B cell (primary cell): ENCODE measurements around the gene OTULIN. TPM values are rescaled to one million over a fixed set of nuclear protein-coding genes. Genes with fewer than 3 reads are reported as not detected.

ENCODE experiments used
- ATAC-seq: fragments of 200-7000 bp; cut with Tn5 transposase; one replicate; pipeline ENCODE4 v1.10.0; 2021; ENCODE audit warnings: low read depth, mild to moderate bottlenecking, moderate number of reproducible peaks, moderate library complexity
- CTCF ChIA-PET: fragments of 350-600 bp; sonication (Branson Sonifier 250); formaldehyde crosslinking; loops from one replicate; lab custom pipeline; 2021; ENCODE audit warnings: antibody characterized with exemption, inconsistent platforms; lab: Charles Lee
- POLR2A ChIA-PET: fragments of 350-600 bp; sonication (Branson Sonifier 250); formaldehyde crosslinking; loops from one replicate; lab custom pipeline; 2021; ENCODE audit warnings: antibody characterized with exemption; lab: Charles Lee
- DNase-seq: peaks from one replicate; pipeline ENCODE4 v3.0.0; 2013
- H2AFZ ChIP-seq: 2 replicates; pipeline ENCODE4 v1.6.1; 2012; ENCODE audit warnings: mild to moderate bottlenecking, low read depth, low read length; ENCODE audit not compliant: insufficient read depth, poor library complexity, severe bottlenecking
- H3K27ac ChIP-seq, 2 donors: 1 replicate in 1 of 2; 2 replicates in 1 of 2; pipeline ENCODE4 v1.5.1; 2012 to 2013; ENCODE audit warnings: low read length in 2 of 2, mild to moderate bottlenecking in 2 of 2, moderate library complexity in 1 of 2
- H3K27me3 ChIP-seq, 4 experiments: fragments of 200-600 bp in 1 of 4; sonication (generic) in 1 of 4; replicated peaks in 1 of 4; 1 replicate in 2 of 4; 2 replicates in 2 of 4; pipeline versions ENCODE4 v1.6.1 to v1.7.0; 2013 to 2016; ENCODE audit warnings: low read length in 3 of 4, mild to moderate bottlenecking in 2 of 4, mixed read lengths in 1 of 4, moderate library complexity in 1 of 4; ENCODE audit not compliant: insufficient read depth in 4 of 4, control insufficient read depth in 3 of 4; ENCODE audit errors: control extremely low read depth in 1 of 4
- H3K36me3 ChIP-seq, 2 experiments: replicated peaks in 1 of 2; 1 replicate in 1 of 2; 2 replicates in 1 of 2; pipeline versions ENCODE4 v1.6.1 to v1.7.1; 2013; ENCODE audit warnings: low read length in 1 of 2; ENCODE audit not compliant: insufficient read depth in 2 of 2, control insufficient read depth in 1 of 2; ENCODE audit errors: control extremely low read depth in 1 of 2, extremely low read depth in 1 of 2
- H3K4me1 ChIP-seq, 2 donors: fragments of 200-600 bp in 1 of 2; sonication (generic) in 1 of 2; 1 replicate in 1 of 2; 2 replicates in 1 of 2; pipeline versions ENCODE4 v1.5.1 to v1.6.1; 2013 to 2017; ENCODE audit warnings: low read length in 2 of 2; ENCODE audit not compliant: control insufficient read depth in 2 of 2, insufficient read depth in 2 of 2
- H3K4me2 ChIP-seq: replicated peaks from 2 replicates; pipeline ENCODE3; 2012; ENCODE audit warnings: mild to moderate bottlenecking, low read depth, low read length; ENCODE audit not compliant: poor library complexity, severe bottlenecking
- H3K4me3 ChIP-seq, 5 experiments: fragments of 200-600 bp in 1 of 5; sonication (generic) in 1 of 5; 1 replicate in 3 of 5; 2 replicates in 2 of 5; pipeline versions ENCODE4 v1.5.1 to v1.7.0; 2011 to 2016; ENCODE audit warnings: low read length in 4 of 5, mild to moderate bottlenecking in 4 of 5, low read depth in 2 of 5, control low read depth in 1 of 5, moderate library complexity in 1 of 5; ENCODE audit not compliant: insufficient read depth in 1 of 5; ENCODE audit errors: control extremely low read depth in 1 of 5, extremely low read depth in 1 of 5
- H3K79me2 ChIP-seq: fragments of 200-600 bp; sonication (generic); one replicate; pipeline ENCODE4 v1.6.0; 2016; ENCODE audit warnings: low read length; ENCODE audit not compliant: control insufficient read depth, insufficient read depth
- H3K9ac ChIP-seq: fragments of 200-600 bp; sonication (generic); 2 replicates; pipeline ENCODE4 v1.6.1; 2017; ENCODE audit warnings: mild to moderate bottlenecking, low read length, moderate library complexity
- H3K9me3 ChIP-seq, 3 donors: one replicate each; pipeline versions ENCODE4 v1.6.1 to v1.7.1; 2013; ENCODE audit warnings: low read length in 2 of 3; ENCODE audit not compliant: control insufficient read depth in 2 of 3, insufficient read depth in 1 of 3; ENCODE audit errors: control extremely low read depth in 1 of 3
- H4K20me1 ChIP-seq: 2 replicates; pipeline ENCODE4 v1.6.0; 2012; ENCODE audit warnings: mild to moderate bottlenecking, low read length; ENCODE audit not compliant: insufficient read depth, control insufficient read depth, poor library complexity, severe bottlenecking
- H3K27ac Mint-ChIP-seq: one replicate; pipeline ENCODE4 v1.8.0; 2021; ENCODE audit warnings: mixed read lengths
- H3K27me3 Mint-ChIP-seq: one replicate; pipeline ENCODE4 v1.8.0; 2021; ENCODE audit warnings: mixed read lengths
- H3K4me1 Mint-ChIP-seq: one replicate; pipeline ENCODE4 v1.8.0; 2021; ENCODE audit warnings: mixed read lengths
- H3K4me3 Mint-ChIP-seq: one replicate; pipeline ENCODE4 v1.8.0; 2021; ENCODE audit warnings: mixed read lengths
- H3K9me3 Mint-ChIP-seq: one replicate; pipeline ENCODE4 v1.8.0; 2022; ENCODE audit warnings: mixed read lengths; ENCODE audit not compliant: insufficient read depth
- EZH2 ChIP-seq: IDR thresholded peaks from 2 replicates; pipeline ENCODE4 v1.6.1; 2012; ENCODE audit warnings: borderline replicate concordance, low read depth, mild to moderate bottlenecking, moderate library complexity, low read length; ENCODE audit not compliant: insufficient read depth, poor library complexity, severe bottlenecking
- WGBS: methylation state at CpG from one replicate; pipeline ENCODE4 v1.1.5; 2013; ENCODE audit warnings: missing lambda C conversion rate; ENCODE audit not compliant: insufficient coverage; 5-methylcytosine and 5-hydroxymethylcytosine counted together
- intact Hi-C: fragments of 100-400 bp; cut with micrococcal nuclease; formaldehyde crosslinking; loops from one replicate; pipeline ENCODE4 v1.10.0; 2022
- polyA plus RNA-seq: library from polyadenylated mRNA; depleted of rRNA; stranded (reverse); fragments of >200 nt; gene quantifications from 2 replicates; pipeline ENCODE4 v1.2.3, GENCODE V29; 2012
- total RNA-seq, 2 donors: library from RNA; stranded (reverse); fragments of 120-200 nt in 1 of 2; gene quantifications; 1 replicate in 1 of 2; 2 replicates in 1 of 2; pipeline versions ENCODE4 v1.2.3 to v1.2.4, GENCODE V29; 2013 to 2022
- TF ChIP-seq, protein P1 (sequence below): fragments of 200-600 bp; IDR thresholded peaks from one replicate; pipeline ENCODE4 v1.8.0; 2022; ENCODE audit warnings: antibody characterized with exemption, mild to moderate bottlenecking

OTULIN gene
- total and polyA plus RNA-seq, 2 donors (not counting 1 experiment from before 2014, with no cell fraction given): 8.4 to 64.4 TPM

DNA sequence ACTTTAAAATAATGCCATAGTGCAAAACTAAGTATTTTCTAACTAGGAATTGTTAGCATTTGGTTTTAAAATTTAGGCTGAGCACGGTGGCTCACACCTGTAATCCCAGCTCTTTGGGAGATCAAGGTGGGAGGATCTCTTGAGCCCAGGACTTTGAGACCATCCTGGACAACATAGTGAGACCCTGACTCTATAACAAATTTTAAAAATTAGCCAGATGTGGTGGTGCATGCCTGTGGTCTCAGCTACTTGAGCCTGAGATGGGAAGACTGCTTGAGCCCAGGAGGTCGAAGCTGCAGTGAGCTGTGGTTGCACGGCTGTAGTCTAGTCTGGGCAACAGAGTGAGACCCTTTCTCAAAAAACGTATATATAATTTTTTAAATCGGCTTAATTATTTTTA is 4.9 kb downstream of the OTULIN start:
- H3K4me3 ChIP-seq: no peak overlapping the region
- peaks cover 65% of the 10 kb centered on the region for H4K20me1 ChIP-seq
- no peak overlapping the region for H2AFZ ChIP-seq
- Mint-ChIP-seq H3K4me1 (peaks cover 84% of the 10 kb centered on the region), H3K27me3 (no peaks in the 10 kb centered on the region), H3K27ac (no peak overlapping the region), H3K9me3 (no peaks in the 10 kb centered on the region), H3K4me3 (peak overlapping the region; percentile 18)
- intact Hi-C loops: loop anchor here (5.0 to 10.0 kb wide), 7 partner anchors 87 to 1795 kb away; partner anchors contain the start of genes OTULINL and ZNF622
- peaks cover 95% of the 10 kb centered on the region for H3K79me2 ChIP-seq
- H3K27ac ChIP-seq: no peak overlapping the region
- TF ChIP-seq, protein P1, sequence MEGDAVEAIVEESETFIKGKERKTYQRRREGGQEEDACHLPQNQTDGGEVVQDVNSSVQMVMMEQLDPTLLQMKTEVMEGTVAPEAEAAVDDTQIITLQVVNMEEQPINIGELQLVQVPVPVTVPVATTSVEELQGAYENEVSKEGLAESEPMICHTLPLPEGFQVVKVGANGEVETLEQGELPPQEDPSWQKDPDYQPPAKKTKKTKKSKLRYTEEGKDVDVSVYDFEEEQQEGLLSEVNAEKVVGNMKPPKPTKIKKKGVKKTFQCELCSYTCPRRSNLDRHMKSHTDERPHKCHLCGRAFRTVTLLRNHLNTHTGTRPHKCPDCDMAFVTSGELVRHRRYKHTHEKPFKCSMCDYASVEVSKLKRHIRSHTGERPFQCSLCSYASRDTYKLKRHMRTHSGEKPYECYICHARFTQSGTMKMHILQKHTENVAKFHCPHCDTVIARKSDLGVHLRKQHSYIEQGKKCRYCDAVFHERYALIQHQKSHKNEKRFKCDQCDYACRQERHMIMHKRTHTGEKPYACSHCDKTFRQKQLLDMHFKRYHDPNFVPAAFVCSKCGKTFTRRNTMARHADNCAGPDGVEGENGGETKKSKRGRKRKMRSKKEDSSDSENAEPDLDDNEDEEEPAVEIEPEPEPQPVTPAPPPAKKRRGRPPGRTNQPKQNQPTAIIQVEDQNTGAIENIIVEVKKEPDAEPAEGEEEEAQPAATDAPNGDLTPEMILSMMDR: no peak
- TF ChIP-seq EZH2: no peak
- DNase-seq: no peak
- H3K4me2 ChIP-seq: peak overlapping the region; percentile 3
- H3K27me3 ChIP-seq: no peaks in the 10 kb centered on the region
- peaks cover 0 to 12% of the 10 kb centered on the region in 2 experiments for H3K36me3 ChIP-seq
- no peaks in the 10 kb centered on the region for H3K9me3 ChIP-seq
- H3K4me1 ChIP-seq: peaks cover 65 to 73% of the 10 kb centered on the region in 2 donors
- ATAC-seq: no peak
- H3K9ac ChIP-seq: no peak overlapping the region
- POLR2A ChIA-PET: no interaction called here
- CTCF ChIA-PET: interaction anchor here (1.3 to 2.0 kb wide), 3 partner anchors 15 to 334 kb away, joined by 3 to 5 read pairs (median 5); no protein-coding TSS in a partner anchor
- WGBS: no CpG with 5 or more reads among the region's 5 CpGs

DNA sequence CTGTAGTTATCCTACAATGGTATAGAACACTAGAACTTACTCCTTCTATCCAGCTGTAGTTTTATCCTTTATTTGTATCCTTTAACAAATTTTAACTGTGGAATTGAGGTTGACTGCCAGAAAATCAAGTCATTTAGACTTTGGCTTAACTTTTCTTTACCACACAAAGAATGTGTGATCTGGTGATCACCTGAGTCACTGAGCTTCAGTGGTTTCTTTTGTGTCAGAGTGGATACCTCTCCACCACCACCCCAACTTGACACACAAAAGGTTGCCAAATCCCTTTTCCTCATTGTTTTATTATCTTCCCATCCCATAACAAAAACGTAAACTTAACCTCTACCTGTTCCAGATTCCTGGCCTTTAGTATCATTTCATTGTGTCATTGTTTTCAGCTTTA is 5.5 kb downstream of the OTULIN start:
- peak overlapping the region; percentile 3 for H3K4me2 ChIP-seq
- WGBS: no CpG with 5 or more reads among the region's 1 CpG
- H3K27me3 ChIP-seq: no peaks in the 10 kb centered on the region
- no peaks in the 10 kb centered on the region for H3K9me3 ChIP-seq
- H3K4me3 ChIP-seq: no peak overlapping the region
- no peak for TF ChIP-seq EZH2
- TF ChIP-seq, protein P1: no peak
- Mint-ChIP-seq H3K4me1 (peaks cover 87% of the 10 kb centered on the region), H3K4me3 (peak overlapping the region; percentile 29), H3K9me3 (no peaks in the 10 kb centered on the region), H3K27ac (peak overlapping the region; percentile 18), H3K27me3 (no peaks in the 10 kb centered on the region)
- H4K20me1 ChIP-seq: peaks cover 69% of the 10 kb centered on the region
- H3K36me3 ChIP-seq: peaks cover 0 to 16% of the 10 kb centered on the region in 2 experiments
- peaks cover 99% of the 10 kb centered on the region for H3K79me2 ChIP-seq
- H3K9ac ChIP-seq: no peak overlapping the region
- H3K4me1 ChIP-seq: peaks cover 69 to 79% of the 10 kb centered on the region in 2 donors
- H2AFZ ChIP-seq: no peak overlapping the region
- H3K27ac ChIP-seq: no peak overlapping the region
- ChIA-PET CTCF (interaction anchor here (1.2 to 2.0 kb wide), 4 partner anchors 15 to 333 kb away, joined by 3 to 5 read pairs (median 4); no protein-coding TSS in a partner anchor), POLR2A (no interaction called here)
- ATAC-seq: no peak
- intact Hi-C loops: loop anchor here (5.0 to 10.0 kb wide), 7 partner anchors 88 to 1795 kb away; partner anchors contain the start of genes OTULINL and ZNF622
- DNase-seq: no peak
